Ovary (tissue), 9 donors: Measurements from ENCODE around the gene CAMTA2. TPM values are rescaled to one million over a fixed set of nuclear protein-coding genes. Genes with fewer than 3 reads are reported as not detected.

ENCODE experiments used
- DNase-seq, 5 donors: peaks; one replicate each; pipeline ENCODE4 v3.0.0-alpha.2; 2019 to 2020
- H3K27ac ChIP-seq, 2 donors: fragments of 200-600 bp; one replicate each; pipeline versions ENCODE4 v1.5.1 to v1.8.0; 2019 to 2022
- H3K27me3 ChIP-seq: fragments of 200-600 bp; one replicate; pipeline ENCODE4 v1.8.0; 2022
- H3K36me3 ChIP-seq: fragments of 200-600 bp; sonication (generic); one replicate; pipeline ENCODE4 v1.5.1; 2019
- H3K4me1 ChIP-seq: one replicate; pipeline ENCODE4 v1.8.1; 2013; ENCODE audit warnings: mild to moderate bottlenecking, moderate library complexity; ENCODE audit not compliant: insufficient read depth
- H3K4me3 ChIP-seq: fragments of 200-600 bp; sonication (generic); one replicate; pipeline ENCODE4 v1.5.1; 2017
- H3K9me3 ChIP-seq, 2 donors: fragments of 200-600 bp in 1 of 2; sonication (generic) in 1 of 2; one replicate each; pipeline versions ENCODE4 v1.5.1 to v1.8.1; 2013 to 2019; ENCODE audit warnings: mild to moderate bottlenecking in 1 of 2, moderate library complexity in 1 of 2
- CTCF ChIP-seq, 3 donors: fragments of 450-650 bp in 2 of 3; fragments of 200-600 bp in 1 of 3; IDR thresholded peaks; one replicate each; pipeline versions ENCODE4 v1.5.1 to v1.8.0; 2016 to 2022; ENCODE audit warnings: antibody characterized with exemption in 3 of 3, mild to moderate bottlenecking in 1 of 3
- EP300 ChIP-seq: sonication (generic); formaldehyde crosslinking; IDR thresholded peaks from one replicate; pipeline ENCODE4 v1.6.1; 2017; ENCODE audit warnings: antibody characterized with exemption
- POLR2A ChIP-seq: fragments of 450-650 bp; IDR thresholded peaks from one replicate; pipeline ENCODE4 v1.6.1; 2017; ENCODE audit warnings: antibody characterized with exemption, mild to moderate bottlenecking, moderate library complexity
- WGBS, 3 donors: extraction: QIAGEN DNeasy Blood & Tissue Kit in 1 of 3; methylation state at CpG; one replicate each; pipeline versions ENCODE4 v1.1.5 to v1.1.7; 2013 to 2017; 5-methylcytosine and 5-hydroxymethylcytosine counted together
- intact Hi-C, 4 donors: fragments of 100-400 bp; cut with DNase I; formaldehyde crosslinking; loops; one replicate each; pipeline versions ENCODE4 v1.11.0 to v1.15.1; 2022 to 2023
- polyA plus RNA-seq, 2 donors: library from polyadenylated mRNA; stranded (reverse); fragments of 200-250 nt in 1 of 2; fragments of 350-450 nt in 1 of 2; fragmentation: Illumina TruSeq in 1 of 2; extraction: RNeasy Lipid Tissue Mini Kit (QIAGEN cat#74804) in 1 of 2; gene quantifications; one replicate each; pipeline ENCODE4 v1.2.3, GENCODE V29; 2013 to 2014
- total RNA-seq, 7 donors: library from RNA; depleted of rRNA in 2 of 7; stranded (reverse); fragments of >200 nt in 2 of 7; fragmentation: NEBNext Ultra II Directional in 3 of 7; extraction: Animal tissue kit (Norgen Biotek cat#: 25700) in 3 of 7; gene quantifications; one replicate each; pipeline versions ENCODE4 v1.1.0 to v1.2.4, GENCODE V29; 2016 to 2023
- donor health status: DM: no; HTN: no; CAD: no; lungs with moderate emphysema.
- donor health status: DM: no; HTN: no; CAD: no.
- donor health status: Bipolar disorder and iron deficiency.
- donor health status: DM: yes; HTN: yes; CAD: no.
- donor health status: DM: no; HTN: no; CAD: no.
- donor health status: DM: yes; HTN: yes; CAD: no.

CAMTA2 gene
- total and polyA plus RNA-seq, 9 donors: 10.2 to 71.2 (median 33.0) TPM

- Histone ChIP-seq H3K36me3 (no peaks in the 10 kb centered on the region), H3K27ac (no peak overlapping the region), H3K4me1 (peaks cover 10% of the 10 kb centered on the region), H3K9me3 (no peaks in the 10 kb centered on the region), H3K27me3 (no peaks in the 10 kb centered on the region), H3K4me3 (no peak overlapping the region)
- WGBS, 3 donors: 79 to 86% (median 86%) methylated on average over 6 of the region's 6 CpGs
- TF ChIP-seq CTCF (IDR thresholded peaks at IDR 0.05) (no peak), EP300 (no peak), POLR2A (no peak)
- intact Hi-C loops: no loop called here
- no peak for DNase-seq
Measured at GRCh38 chr17:4994081-4994595, 6.7 kb upstream of the CAMTA2 start.

GRCh38 chr17:4987767-4988567 lies 492 bp upstream of the CAMTA2 start:
- Histone ChIP-seq H3K27ac (peak overlapping the region; percentile 95 to 97), H3K36me3 (no peaks in the 10 kb centered on the region), H3K9me3 (no peaks in the 10 kb centered on the region), H3K4me1 (peaks cover 11% of the 10 kb centered on the region), H3K4me3 (peak overlapping the region; percentile 51), H3K27me3 (no peaks in the 10 kb centered on the region)
- 1 to 2% (median 1%) methylated on average over 30 of the region's 30 CpGs for WGBS, 3 donors
- intact Hi-C loops: loop anchor here in 1 of 4 donors (5.0 kb wide), 1 partner anchor 81 kb away; no protein-coding TSS in a partner anchor
- TF ChIP-seq EP300 (peak; percentile 42), CTCF (IDR thresholded peaks at IDR 0.05) (no peak), POLR2A (no peak)
- no peak for DNase-seq

- peak in 2 of 5 donors; percentile 21 to 45 for DNase-seq
- no peaks in the 10 kb centered on the region for H3K27me3 ChIP-seq
- TF ChIP-seq POLR2A (no peak), EP300 (no peak)
- H3K4me3 ChIP-seq: peak overlapping the region; percentile 51
- no peaks in the 10 kb centered on the region for H3K36me3 ChIP-seq
- intact Hi-C loops: loop anchor here in 1 of 4 donors (5.0 kb wide), 1 partner anchor 79 kb away; no protein-coding TSS in a partner anchor
- peaks cover 11% of the 10 kb centered on the region for H3K4me1 ChIP-seq
- peak overlapping the region; percentile 95 to 97 for H3K27ac ChIP-seq
- 46 to 55% (median 50%) methylated on average over 5 of the region's 5 CpGs for WGBS, 3 donors
- no peaks in the 10 kb centered on the region for H3K9me3 ChIP-seq
Measured at GRCh38 chr17:4986403-4986802, 1.1 kb downstream of the CAMTA2 start.

- peaks cover 4% of the 10 kb centered on the region for H3K4me1 ChIP-seq
- intact Hi-C loops: loop anchor here in 1 of 4 donors (5.0 kb wide), 1 partner anchor 80 kb away; no protein-coding TSS in a partner anchor
- DNase-seq: no peak
- H3K4me3 ChIP-seq: no peak overlapping the region
- TF ChIP-seq POLR2A: no peak
- no peak for TF ChIP-seq CTCF (IDR thresholded peaks at IDR 0.05)
- no peak for TF ChIP-seq EP300
- H3K9me3 ChIP-seq: no peaks in the 10 kb centered on the region
- no peaks in the 10 kb centered on the region for H3K27me3 ChIP-seq
- no peak overlapping the region for H3K27ac ChIP-seq
- 58 to 73% (median 63%) methylated on average over 5 of the region's 5 CpGs for WGBS, 3 donors
- H3K36me3 ChIP-seq: no peaks in the 10 kb centered on the region
Measured at GRCh38 chr17:4982305-4982704, 5.2 kb downstream of the CAMTA2 start.
